ACC112 (cell line): ENCODE data around the gene HAGH.
A peak's percentile ranks its signal among the peaks of the same experiment; 100 is the strongest.
"Not testable (repeated sequence)": the region's sequence is repeated elsewhere in the genome, so short reads cannot be mapped to it uniquely, and the experiment has no call there.

Source experiments
- H2AFZ ChIP-seq: fragments of 200-600 bp; sonication (generic); one replicate; pipeline ENCODE4 v1.6.0; 2017; ENCODE audit warnings: antibody characterized with exemption, low read length; ENCODE audit not compliant: unreplicated experiment
- H3K27ac ChIP-seq: fragments of 200-600 bp; sonication (generic); 2 replicates; pipeline ENCODE4 v1.5.1; 2014; ENCODE audit warnings: low read depth, mild to moderate bottlenecking, antibody characterized with exemption, low read length, moderate library complexity
- H3K27me3 ChIP-seq: fragments of 200-600 bp; sonication (generic); 2 replicates; pipeline ENCODE4 v1.6.1; 2014; ENCODE audit warnings: mild to moderate bottlenecking, antibody characterized with exemption, low read length, moderate library complexity, mixed read lengths; ENCODE audit not compliant: insufficient read depth
- H3K36me3 ChIP-seq: fragments of 200-600 bp; sonication (generic); 2 replicates; pipeline ENCODE4 v1.6.1; 2016; ENCODE audit warnings: mild to moderate bottlenecking, antibody characterized with exemption, low read length, moderate library complexity, mixed read lengths; ENCODE audit not compliant: insufficient read depth
- H3K4me1 ChIP-seq: fragments of 200-600 bp; sonication (generic); one replicate; pipeline ENCODE4 v1.6.1; 2016; ENCODE audit warnings: low read length, mixed read lengths; ENCODE audit not compliant: insufficient read depth, unreplicated experiment, control insufficient read depth
- H3K4me3 ChIP-seq: fragments of 200-600 bp; sonication (generic); 2 replicates; pipeline ENCODE4 v1.5.1; 2014; ENCODE audit warnings: mild to moderate bottlenecking, low read depth, low read length
- H3K79me2 ChIP-seq: fragments of 200-600 bp; sonication (generic); one replicate; pipeline ENCODE4 v1.6.0; 2016; ENCODE audit warnings: low read length; ENCODE audit not compliant: control insufficient read depth, unreplicated experiment, insufficient read depth

HAGH gene

DNA sequence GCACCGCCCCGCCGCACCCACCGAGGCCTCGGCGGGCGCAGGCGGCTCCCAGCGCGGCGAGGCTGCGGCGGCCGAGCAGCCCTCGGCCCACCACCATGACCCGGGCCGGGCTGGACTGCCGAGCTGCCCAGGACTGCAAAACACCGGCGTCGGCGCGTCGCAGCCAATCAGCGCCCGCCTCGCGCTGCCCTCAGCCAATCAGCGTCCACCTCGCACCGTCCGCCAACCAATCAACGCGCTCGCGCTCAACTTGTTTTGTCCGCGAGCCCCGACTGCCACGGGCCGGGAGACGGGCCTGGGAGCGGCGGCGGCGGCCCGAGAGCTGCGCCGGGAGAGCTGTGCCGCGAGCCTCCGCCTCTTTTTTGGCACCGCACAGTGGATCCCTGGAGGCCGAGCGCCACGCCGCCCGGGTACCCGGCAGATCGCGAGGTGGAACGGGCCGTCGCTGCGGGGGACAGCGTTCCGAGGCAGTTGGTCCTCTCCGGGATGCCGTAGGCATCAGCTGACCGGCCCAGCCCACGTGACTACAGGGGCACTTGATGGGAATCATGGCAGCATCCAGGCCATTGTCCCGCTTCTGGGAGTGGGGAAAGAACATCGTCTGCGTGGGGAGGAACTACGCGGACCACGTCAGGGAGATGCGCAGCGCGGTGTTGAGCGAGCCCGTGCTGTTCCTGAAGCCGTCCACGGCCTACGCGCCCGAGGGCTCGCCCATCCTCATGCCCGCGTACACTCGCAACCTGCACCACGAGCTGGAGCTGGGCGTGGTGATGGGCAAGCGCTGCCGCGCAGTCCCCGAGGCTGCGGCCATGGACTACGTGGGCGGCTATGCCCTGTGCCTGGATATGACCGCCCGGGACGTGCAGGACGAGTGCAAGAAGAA is at the start of gene HAGH, which contains the start of gene FAHD1:
Gene HAGH (minus strand): TSS at position 135 of the 883 bp plus-strand sequence. CDS start 38 bp downstream, at position 97.
Gene FAHD1 (plus strand): TSS at position 516 of the 883 bp plus-strand sequence. CDS start 33 bp downstream, at position 549.
- no peaks in the 10 kb centered on the region for H3K27me3 ChIP-seq
- peak within 1 kb of the TSS; percentile 63 for H3K27ac ChIP-seq
- peak within 1 kb of the TSS; percentile 86 for H3K4me3 ChIP-seq
- H3K36me3 ChIP-seq = peaks cover 4% of the 10 kb centered on the region; the same call in 1 of the 2 replicates
- H3K4me1 ChIP-seq = peaks cover 23% of the 10 kb centered on the region
- peak within 1 kb of the TSS; percentile 84 for H2AFZ ChIP-seq
- H3K79me2 ChIP-seq = peaks cover 38% of the 10 kb centered on the region

DNA sequence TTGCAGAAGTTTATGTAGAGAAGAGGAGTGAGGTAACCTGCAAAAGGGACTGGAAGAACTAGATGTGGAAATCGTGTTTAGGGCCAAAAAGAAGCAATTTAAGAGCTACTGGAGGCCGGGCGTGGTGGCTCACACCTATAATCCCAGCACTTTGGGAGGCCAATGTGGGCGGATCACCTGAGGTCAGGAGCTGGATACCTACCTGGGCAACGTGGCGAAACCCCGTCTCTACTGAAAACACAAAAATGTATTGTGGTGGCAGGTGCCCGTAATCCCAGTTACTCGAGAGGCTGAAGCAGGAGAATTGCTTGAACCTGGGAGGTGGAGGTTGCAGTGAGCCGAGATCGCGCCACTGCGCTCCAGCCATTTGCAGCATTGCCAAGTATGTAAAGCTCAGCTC is 49.4 kb upstream of the HAGH start:
- not testable (repeated sequence) for H3K4me3 ChIP-seq, H3K79me2 ChIP-seq, H3K4me1 ChIP-seq, H3K36me3 ChIP-seq, H3K27ac ChIP-seq, H2AFZ ChIP-seq
- peaks cover 22% of the 10 kb centered on the region for H3K27me3 ChIP-seq

DNA sequence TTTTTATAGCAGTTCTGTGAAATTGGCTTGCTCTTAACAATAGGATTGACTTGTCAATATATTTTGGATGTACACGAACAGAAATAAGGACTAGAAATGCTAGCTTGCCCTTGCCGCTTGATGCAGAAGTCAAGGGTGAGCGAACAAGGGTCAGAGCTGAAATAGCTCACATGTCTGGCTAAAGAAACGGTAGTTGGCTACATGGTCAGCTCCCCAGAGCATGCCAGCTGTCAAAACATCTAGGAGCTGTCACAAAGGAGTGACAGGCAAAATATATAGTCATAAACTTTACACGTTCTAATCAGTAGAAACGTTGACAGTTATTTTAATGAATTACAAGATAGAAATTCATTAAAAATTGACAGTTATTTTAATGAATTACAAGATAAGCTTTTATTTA is 48.2 kb upstream of the HAGH start:
- no peaks in the 10 kb centered on the region for H3K36me3 ChIP-seq
- no peak overlapping the region for H3K27ac ChIP-seq
- H2AFZ ChIP-seq = no peak overlapping the region
- H3K4me1 ChIP-seq = peaks cover 10% of the 10 kb centered on the region
- no peak overlapping the region for H3K4me3 ChIP-seq
- H3K79me2 ChIP-seq = no peaks in the 10 kb centered on the region
- peaks cover 22% of the 10 kb centered on the region for H3K27me3 ChIP-seq

DNA sequence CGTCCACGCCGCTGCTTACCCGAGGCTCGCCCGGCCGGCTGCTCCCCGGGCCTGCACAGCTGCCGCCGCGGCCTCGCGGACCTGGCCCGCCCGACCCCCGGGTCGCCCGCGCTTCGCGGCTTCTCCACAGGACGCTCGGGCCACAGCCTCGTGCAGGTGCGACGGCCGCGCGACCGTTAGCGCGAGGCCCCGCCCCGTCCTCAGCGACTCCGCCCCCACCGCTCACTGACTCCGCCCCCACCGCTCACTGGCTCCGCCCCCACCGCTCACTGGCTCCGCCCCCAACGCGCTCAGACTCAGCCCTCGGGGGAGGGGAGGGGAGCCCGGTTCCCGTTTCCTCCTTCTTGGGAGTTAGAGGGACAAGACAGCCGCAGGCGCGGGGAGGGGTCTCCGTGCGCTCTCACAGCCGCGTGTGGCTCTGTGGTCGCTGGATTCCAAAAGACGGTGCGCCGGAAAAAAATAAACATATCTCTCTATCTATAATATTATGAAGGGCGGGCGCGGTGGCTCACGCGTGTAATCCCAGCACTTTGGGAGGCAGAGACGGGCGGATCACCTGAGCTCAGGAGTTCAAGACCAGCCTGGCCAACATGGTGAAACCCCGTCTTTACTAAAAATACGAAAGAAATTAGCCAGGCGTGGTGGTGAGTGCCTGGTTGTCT is 45.5 kb upstream of the HAGH start, which contains the start of gene MEIOB:
Gene MEIOB (minus strand): TSS at position 191 of the 662 bp plus-strand sequence. CDS start 3,989 bp downstream, outside the sequence.
- H3K27me3 ChIP-seq = peaks cover 14% of the 10 kb centered on the region
- H3K27ac ChIP-seq = peak within 1 kb of the TSS; percentile 41
- no peaks in the 10 kb centered on the region for H3K36me3 ChIP-seq
- no peaks in the 10 kb centered on the region for H3K79me2 ChIP-seq
- H3K4me1 ChIP-seq = peaks cover 10% of the 10 kb centered on the region
- H2AFZ ChIP-seq = no peak within 1 kb of the TSS
- H3K4me3 ChIP-seq = no peak within 1 kb of the TSS; the same call in 1 of the 2 replicates

DNA sequence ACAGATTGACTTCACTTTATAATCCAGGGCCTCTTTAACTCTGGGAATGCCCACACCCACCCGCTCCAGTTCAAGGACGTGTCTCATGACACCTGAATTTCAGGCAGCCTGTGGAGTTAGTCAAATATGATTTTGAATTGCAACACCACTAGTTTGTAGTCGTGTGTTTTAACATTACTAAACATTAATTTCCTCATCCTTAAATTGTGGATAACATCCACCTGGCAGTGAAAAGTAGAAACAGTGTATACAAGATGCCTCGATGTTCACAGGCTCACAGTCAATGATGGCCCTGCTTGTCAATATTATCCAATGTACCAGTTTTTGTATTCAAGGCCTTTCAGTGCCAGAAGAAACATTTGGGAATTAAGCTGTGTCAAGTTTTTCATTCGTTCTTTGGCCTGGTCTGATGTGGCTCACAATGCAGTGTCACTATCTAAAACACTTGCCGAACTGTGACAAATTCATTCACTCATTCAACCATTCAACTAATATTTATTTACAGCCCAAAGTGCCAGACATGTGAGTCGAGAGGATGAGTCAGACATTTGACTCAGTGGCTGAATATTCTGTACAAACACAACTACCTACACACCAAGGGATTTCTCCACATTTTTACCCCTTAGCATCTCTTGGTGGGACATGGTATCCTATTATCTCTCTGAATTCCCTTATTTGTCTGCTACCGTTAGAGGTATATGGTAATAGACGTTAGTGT is 43.9 kb upstream of the HAGH start:
- Histone ChIP-seq H3K4me3 (no peak overlapping the region), H2AFZ (no peak overlapping the region), H3K36me3 (no peaks in the 10 kb centered on the region), H3K4me1 (peaks cover 10% of the 10 kb centered on the region), H3K27ac (peak overlapping the region; percentile 41), H3K27me3 (peaks cover 12% of the 10 kb centered on the region), H3K79me2 (no peaks in the 10 kb centered on the region)

DNA sequence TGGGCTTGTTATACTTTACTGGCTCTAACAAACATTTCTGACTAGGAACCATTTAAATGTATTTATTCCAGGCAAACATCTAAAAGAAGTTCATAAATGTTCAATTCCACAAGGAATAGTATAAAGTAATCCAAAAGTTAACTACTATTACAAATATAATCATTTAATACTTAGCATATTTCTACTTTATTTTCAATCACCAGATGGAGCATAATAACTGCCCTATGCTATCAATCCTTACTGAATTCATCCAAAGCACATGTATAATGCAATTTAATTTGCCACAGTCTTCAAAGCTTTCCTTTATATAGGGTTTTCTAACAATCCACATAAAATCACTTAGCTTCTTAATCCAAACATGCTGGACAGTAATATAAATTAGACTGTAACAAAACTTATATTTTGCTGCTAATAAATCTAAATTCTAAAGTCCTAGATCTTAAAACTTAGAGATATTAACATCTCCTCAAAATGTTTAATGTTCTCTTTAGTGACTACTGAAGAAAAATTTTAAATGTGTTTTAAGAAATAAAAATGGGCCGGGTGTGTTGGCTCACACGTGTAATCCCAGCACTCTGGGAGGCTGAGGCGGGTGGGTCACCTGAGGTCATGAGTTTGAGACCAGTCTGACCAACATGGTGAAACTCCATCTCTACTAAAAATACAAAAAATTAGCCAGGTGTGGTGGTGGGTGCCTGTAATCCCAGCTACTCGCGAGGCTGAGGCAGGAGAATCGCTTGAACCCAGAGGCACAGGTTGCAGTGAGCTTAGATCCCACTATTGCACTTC is 39.5 kb upstream of the HAGH start:
- Histone ChIP-seq H2AFZ (no peak overlapping the region), H3K36me3 (no peaks in the 10 kb centered on the region), H3K4me1 (peaks cover 10% of the 10 kb centered on the region), H3K4me3 (no peak overlapping the region), H3K79me2 (no peaks in the 10 kb centered on the region), H3K27ac (no peak overlapping the region), H3K27me3 (no peaks in the 10 kb centered on the region)

DNA sequence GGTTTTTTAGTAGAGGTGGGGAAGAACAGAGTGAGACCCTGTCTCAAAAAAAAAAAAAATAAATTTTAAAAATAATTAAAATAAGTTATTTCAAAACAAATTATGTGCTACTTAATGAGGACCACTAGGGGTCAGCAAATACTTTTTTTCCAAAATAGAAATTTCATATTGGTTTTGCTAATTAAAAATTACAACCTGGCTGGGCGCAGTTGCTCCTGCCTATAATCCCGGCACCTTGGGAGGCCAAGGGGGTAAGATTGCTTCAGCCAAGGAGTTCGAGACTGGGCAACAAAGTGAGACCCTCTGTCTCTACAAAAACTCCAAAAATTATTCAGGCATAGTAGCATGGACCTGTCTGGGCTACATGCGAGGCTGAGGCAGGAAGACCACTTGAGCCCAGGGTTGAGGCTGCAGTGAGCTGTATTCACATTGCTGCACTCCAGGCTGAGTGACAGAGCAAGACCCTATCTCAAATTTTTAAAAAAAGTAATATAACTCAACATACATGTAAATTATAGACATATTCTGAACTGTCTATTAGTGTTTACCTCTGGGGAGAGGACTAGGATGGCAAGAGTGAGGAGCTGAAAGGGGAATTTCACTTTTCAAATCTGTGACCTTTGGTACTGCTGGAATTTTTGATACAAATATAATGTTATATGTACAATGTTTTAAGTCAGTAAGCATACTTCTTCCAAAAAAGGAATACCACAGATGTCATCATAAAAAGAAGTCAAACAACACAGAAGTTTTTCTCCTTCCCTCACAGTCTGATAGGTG is 37.2 kb upstream of the HAGH start:
- Histone ChIP-seq H2AFZ (peak overlapping the region; percentile 43), H3K4me3 (no peak overlapping the region; the same call in 1 of the 2 replicates), H3K4me1 (no peaks in the 10 kb centered on the region), H3K36me3 (no peaks in the 10 kb centered on the region), H3K79me2 (no peaks in the 10 kb centered on the region), H3K27ac (no peak overlapping the region), H3K27me3 (peaks cover 6% of the 10 kb centered on the region)

DNA sequence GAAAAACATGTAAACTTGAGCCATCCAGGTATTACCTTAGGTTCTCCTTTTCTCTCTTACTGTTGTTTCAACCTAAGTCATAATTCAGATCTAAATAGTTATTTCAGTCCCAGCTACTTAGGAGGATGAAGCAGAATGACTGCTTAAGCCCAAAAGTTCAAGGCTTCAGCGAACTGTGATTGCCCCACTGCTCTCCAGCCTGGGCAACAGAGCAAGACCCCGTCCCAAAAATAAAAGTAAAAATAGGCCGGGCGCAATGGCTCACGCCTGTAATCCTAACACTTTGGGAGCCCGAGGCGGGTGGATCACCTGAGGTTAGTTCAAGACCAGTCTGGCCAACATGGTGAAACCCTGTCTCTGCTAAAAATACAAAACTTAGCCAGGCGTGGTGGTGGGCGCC is 35.8 kb upstream of the HAGH start:
- H3K27ac ChIP-seq = no peak overlapping the region
- H3K4me1 ChIP-seq = no peaks in the 10 kb centered on the region
- H3K27me3 ChIP-seq = peaks cover 10% of the 10 kb centered on the region
- no peak overlapping the region for H3K4me3 ChIP-seq
- H3K79me2 ChIP-seq = no peaks in the 10 kb centered on the region
- H3K36me3 ChIP-seq = no peaks in the 10 kb centered on the region
- no peak overlapping the region for H2AFZ ChIP-seq

DNA sequence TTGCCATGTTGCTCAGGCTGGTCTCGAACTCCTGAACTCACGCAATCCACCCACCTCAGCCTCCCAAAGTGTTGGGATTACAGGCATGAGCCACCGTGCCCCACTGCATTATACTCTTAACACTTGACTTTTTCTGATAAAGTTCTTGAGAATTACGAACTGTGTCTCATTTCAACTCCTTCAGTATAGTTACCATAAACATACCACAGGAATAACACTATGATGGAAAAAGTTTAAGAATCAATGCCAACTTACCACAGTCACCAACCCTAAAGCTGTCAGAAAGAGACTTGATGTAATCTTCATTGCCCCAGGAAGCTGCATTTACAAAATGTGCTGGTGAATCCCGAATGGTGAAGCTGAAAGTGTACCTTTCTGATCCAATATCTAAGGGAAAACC is 35.1 kb upstream of the HAGH start:
- H3K4me1 ChIP-seq = no peaks in the 10 kb centered on the region
- H3K27me3 ChIP-seq = peaks cover 10% of the 10 kb centered on the region

More for the DNA sequence above, 35.1 kb upstream of the HAGH start:
- Histone ChIP-seq H3K36me3 (no peaks in the 10 kb centered on the region), H3K4me3 (no peak overlapping the region), H2AFZ (no peak overlapping the region), H3K79me2 (no peaks in the 10 kb centered on the region), H3K27ac (no peak overlapping the region)
